Trophoblast cell (in vitro differentiated cells and primary cell): ENCODE results near the gene HLX.

Experiments used
- DNase-seq, 2 donors: peaks; one replicate each; pipeline ENCODE4 v3.0.0-alpha.2; 2016
- H2AFZ ChIP-seq: 2 replicates; pipeline ENCODE4 v1.6.1; 2013; ENCODE audit warnings: low read length, moderate library complexity, mild to moderate bottlenecking; ENCODE audit not compliant: insufficient read depth, poor library complexity
- H2AK5ac ChIP-seq: 2 replicates; pipeline ENCODE4 v1.6.1; 2013; ENCODE audit warnings: mild to moderate bottlenecking, low read length
- H2BK120ac ChIP-seq: 2 replicates; pipeline ENCODE4 v1.6.1; 2013; ENCODE audit warnings: low read length, mild to moderate bottlenecking, moderate library complexity; ENCODE audit not compliant: insufficient read depth, poor library complexity
- H2BK12ac ChIP-seq: 2 replicates; pipeline ENCODE4 v1.6.1; 2013; ENCODE audit warnings: mild to moderate bottlenecking, low read length, moderate library complexity
- H2BK5ac ChIP-seq: 2 replicates; pipeline ENCODE4 v1.6.1; 2013; ENCODE audit warnings: low read length, low read depth, moderate library complexity, mild to moderate bottlenecking; ENCODE audit not compliant: poor library complexity
- H3K14ac ChIP-seq: 2 replicates; pipeline ENCODE4 v1.6.1; 2013; ENCODE audit warnings: mild to moderate bottlenecking, low read length
- H3K18ac ChIP-seq: 2 replicates; pipeline ENCODE4 v1.6.1; 2013; ENCODE audit warnings: mild to moderate bottlenecking, low read length
- H3K23ac ChIP-seq: 2 replicates; pipeline ENCODE4 v1.6.1; 2013; ENCODE audit warnings: low read length
- H3K27ac ChIP-seq: 2 replicates; pipeline ENCODE4 v1.5.1; 2013; ENCODE audit warnings: low read depth, mild to moderate bottlenecking, inconsistent platforms, low read length, moderate library complexity
- H3K27me3 ChIP-seq: 2 replicates; pipeline ENCODE4 v1.6.1; 2013; ENCODE audit warnings: inconsistent platforms, mild to moderate bottlenecking, low read length, moderate library complexity; ENCODE audit not compliant: insufficient read depth
- H3K36me3 ChIP-seq, 2 experiments: 1 replicate in 1 of 2; 2 replicates in 1 of 2; pipeline ENCODE4 v1.6.1; 2013; ENCODE audit warnings: low read length in 2 of 2, mild to moderate bottlenecking in 2 of 2, moderate library complexity in 1 of 2; ENCODE audit not compliant: insufficient read depth in 2 of 2, control insufficient read depth in 1 of 2
- H3K4ac ChIP-seq: 2 replicates; pipeline ENCODE4 v1.6.1; 2013; ENCODE audit warnings: low read depth, mild to moderate bottlenecking, low read length, moderate library complexity
- H3K4me1 ChIP-seq, 2 experiments: 1 replicate in 1 of 2; 2 replicates in 1 of 2; pipeline ENCODE4 v1.6.1; 2013; ENCODE audit warnings: low read length in 2 of 2, mild to moderate bottlenecking in 2 of 2, moderate library complexity in 1 of 2; ENCODE audit not compliant: insufficient read depth in 2 of 2, control insufficient read depth in 1 of 2
- H3K4me2 ChIP-seq: 2 replicates; pipeline ENCODE4 v1.6.1; 2013; ENCODE audit warnings: inconsistent platforms, mild to moderate bottlenecking, low read length, moderate library complexity
- H3K4me3 ChIP-seq: 2 replicates; pipeline ENCODE4 v1.5.1; 2013; ENCODE audit warnings: mild to moderate bottlenecking, low read depth, low read length, inconsistent platforms
- H3K79me1 ChIP-seq: one replicate; pipeline ENCODE4 v1.6.1; 2013; ENCODE audit warnings: low read length
- H3K79me2 ChIP-seq: 2 replicates; pipeline ENCODE4 v1.6.1; 2013; ENCODE audit warnings: low read length, mild to moderate bottlenecking; ENCODE audit not compliant: control insufficient read depth, insufficient read depth, poor library complexity
- H3K9ac ChIP-seq: 2 replicates; pipeline ENCODE4 v1.6.1; 2013; ENCODE audit warnings: mild to moderate bottlenecking, low read length
- H3K9me3 ChIP-seq: 2 replicates; pipeline ENCODE4 v1.6.1; 2013; ENCODE audit warnings: low read depth, mild to moderate bottlenecking, control low read depth, inconsistent platforms, low read length; ENCODE audit not compliant: insufficient read depth
- H4K12ac ChIP-seq: 2 replicates; pipeline ENCODE4 v1.6.1; 2013; ENCODE audit warnings: low read depth, mild to moderate bottlenecking, low read length, moderate library complexity
- H4K8ac ChIP-seq: 2 replicates; pipeline ENCODE4 v1.6.1; 2013; ENCODE audit warnings: low read depth, mild to moderate bottlenecking, low read length, moderate library complexity
- H4K91ac ChIP-seq: one replicate; pipeline ENCODE4 v1.6.1; 2013; ENCODE audit warnings: low read depth, mild to moderate bottlenecking, low read length, moderate library complexity
- WGBS: extraction: QIAGEN DNeasy Blood & Tissue Kit; methylation state at CpG from one replicate; pipeline ENCODE4 v1.1.7; 2013; ENCODE audit warnings: missing lambda C conversion rate; ENCODE audit not compliant: insufficient read length, insufficient coverage; ENCODE audit errors: extremely low coverage; 5-methylcytosine and 5-hydroxymethylcytosine counted together

HLX gene

GRCh38 chr1:220920967-220921366 is 41.7 kb downstream of the HLX start:
- Histone ChIP-seq H2BK12ac (no peak overlapping the region), H3K18ac (no peak overlapping the region), H2AFZ (no peak overlapping the region), H3K9ac (no peak overlapping the region), H2BK120ac (no peak overlapping the region), H3K27me3 (no peaks in the 10 kb centered on the region), H4K91ac (no peak overlapping the region), H3K14ac (no peak overlapping the region), H3K36me3 (no peaks in the 10 kb centered on the region), H4K12ac (no peak overlapping the region), H3K4ac (no peak overlapping the region), H3K4me2 (no peak overlapping the region), H2BK5ac (no peak overlapping the region), H3K4me3 (no peak overlapping the region), H3K23ac (no peak overlapping the region), H3K79me2 (no peaks in the 10 kb centered on the region), H3K79me1 (no peaks in the 10 kb centered on the region), H2AK5ac (no peak overlapping the region), H4K8ac (no peak overlapping the region), H3K27ac (no peak overlapping the region), H3K4me1 (no peaks in the 10 kb centered on the region), H3K9me3 (no peaks in the 10 kb centered on the region)
- DNase-seq = no peak
- no CpG with 5 or more reads among the region's 2 CpGs for WGBS

GRCh38 chr1:220921498-220921897 is 42.3 kb downstream of the HLX start:
- Histone ChIP-seq H3K36me3 (no peaks in the 10 kb centered on the region), H3K4me3 (no peak overlapping the region), H3K27me3 (no peaks in the 10 kb centered on the region), H3K27ac (no peak overlapping the region), H3K4ac (no peak overlapping the region), H3K9ac (no peak overlapping the region), H3K14ac (no peak overlapping the region), H2BK120ac (no peak overlapping the region), H3K18ac (no peak overlapping the region), H3K4me2 (no peak overlapping the region), H2BK12ac (no peak overlapping the region), H2AFZ (no peak overlapping the region), H3K79me1 (no peaks in the 10 kb centered on the region), H2BK5ac (no peak overlapping the region), H4K12ac (no peak overlapping the region), H3K4me1 (no peaks in the 10 kb centered on the region), H3K23ac (no peak overlapping the region), H2AK5ac (no peak overlapping the region), H3K9me3 (no peaks in the 10 kb centered on the region), H3K79me2 (no peaks in the 10 kb centered on the region), H4K91ac (no peak overlapping the region), H4K8ac (no peak overlapping the region)
- DNase-seq = no peak
- WGBS = no CpG with 5 or more reads among the region's 2 CpGs

GRCh38 chr1:220921971-220922635 is 42.9 kb downstream of the HLX start:
- H4K8ac ChIP-seq = no peak overlapping the region

GRCh38 chr1:220922951-220923350 is 43.7 kb downstream of the HLX start:
- no peak for DNase-seq
- Histone ChIP-seq H3K9me3 (no peaks in the 10 kb centered on the region), H3K27ac (no peak overlapping the region), H3K23ac (no peak overlapping the region), H3K18ac (no peak overlapping the region), H3K79me2 (no peaks in the 10 kb centered on the region), H3K79me1 (no peaks in the 10 kb centered on the region), H3K14ac (no peak overlapping the region), H3K36me3 (no peaks in the 10 kb centered on the region), H3K4me3 (no peak overlapping the region), H4K12ac (no peak overlapping the region), H3K4ac (no peak overlapping the region), H2BK5ac (no peak overlapping the region), H3K27me3 (no peaks in the 10 kb centered on the region), H2BK12ac (no peak overlapping the region), H2BK120ac (no peak overlapping the region), H4K8ac (no peak overlapping the region), H4K91ac (no peak overlapping the region), H2AK5ac (no peak overlapping the region), H3K4me1 (no peaks in the 10 kb centered on the region), H3K4me2 (no peak overlapping the region), H2AFZ (no peak overlapping the region), H3K9ac (no peak overlapping the region)
- WGBS = no CpG with 5 or more reads among the region's 5 CpGs

More at GRCh38 chr1:220921971-220922635, 42.9 kb downstream of the HLX start:
- Histone ChIP-seq H3K9ac (no peak overlapping the region), H4K12ac (no peak overlapping the region), H3K79me2 (no peaks in the 10 kb centered on the region), H3K18ac (no peak overlapping the region), H3K36me3 (no peaks in the 10 kb centered on the region), H2BK5ac (no peak overlapping the region), H3K4me1 (no peaks in the 10 kb centered on the region), H3K23ac (no peak overlapping the region), H3K9me3 (no peaks in the 10 kb centered on the region), H2BK12ac (no peak overlapping the region), H3K27me3 (no peaks in the 10 kb centered on the region), H3K27ac (no peak overlapping the region), H3K79me1 (no peaks in the 10 kb centered on the region), H3K4ac (no peak overlapping the region), H3K4me3 (no peak overlapping the region), H3K4me2 (no peak overlapping the region), H4K91ac (no peak overlapping the region), H2BK120ac (no peak overlapping the region), H2AK5ac (no peak overlapping the region), H3K14ac (no peak overlapping the region), H2AFZ (no peak overlapping the region)
- DNase-seq = no peak
- WGBS = no CpG with 5 or more reads among the region's 8 CpGs
